ENCODE measurements around the gene GCH1.

Gene GCH1

DNA sequence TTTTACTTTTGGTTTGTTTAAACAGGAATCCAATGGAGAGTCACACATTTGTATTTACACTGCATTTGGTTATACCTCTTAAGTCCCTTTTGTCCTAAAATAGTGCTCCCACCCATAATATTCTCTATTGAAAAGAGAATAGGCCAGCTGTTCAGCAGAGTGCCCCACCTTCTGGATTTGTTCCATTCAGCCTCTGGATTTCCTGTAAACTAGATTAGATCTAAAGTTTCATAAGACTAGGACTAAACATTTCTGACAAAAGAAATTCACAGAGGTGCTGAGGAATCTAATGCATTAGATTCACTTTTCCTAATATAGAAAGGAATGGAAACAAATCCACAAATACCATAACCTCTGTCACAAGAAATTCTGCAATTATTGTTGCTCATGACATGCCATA is 38.1 kb downstream of the GCH1 start:
- DNase-seq = no peak

DNA sequence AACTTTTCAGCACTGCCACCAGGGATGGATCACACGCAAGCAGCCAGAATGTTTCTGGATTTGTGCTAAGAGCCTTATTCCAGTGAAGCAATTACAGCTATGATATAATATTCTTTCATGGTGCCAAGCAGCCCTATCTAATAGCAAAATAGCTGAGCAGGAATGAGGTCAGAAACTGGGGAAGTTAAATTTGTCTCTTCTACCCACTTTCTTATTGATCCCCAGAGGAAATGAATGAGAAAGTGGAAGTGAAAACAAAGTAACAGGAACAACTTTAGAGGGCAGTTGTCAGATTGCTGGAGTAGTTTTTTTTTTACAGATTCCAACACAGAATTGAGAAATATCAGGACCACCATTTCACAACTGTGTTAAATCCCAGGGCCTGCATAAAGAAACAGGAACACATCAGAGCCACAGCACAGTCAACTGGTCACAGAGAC is 44.8 kb downstream of the GCH1 start:
- DNase-seq = no peak

DNA sequence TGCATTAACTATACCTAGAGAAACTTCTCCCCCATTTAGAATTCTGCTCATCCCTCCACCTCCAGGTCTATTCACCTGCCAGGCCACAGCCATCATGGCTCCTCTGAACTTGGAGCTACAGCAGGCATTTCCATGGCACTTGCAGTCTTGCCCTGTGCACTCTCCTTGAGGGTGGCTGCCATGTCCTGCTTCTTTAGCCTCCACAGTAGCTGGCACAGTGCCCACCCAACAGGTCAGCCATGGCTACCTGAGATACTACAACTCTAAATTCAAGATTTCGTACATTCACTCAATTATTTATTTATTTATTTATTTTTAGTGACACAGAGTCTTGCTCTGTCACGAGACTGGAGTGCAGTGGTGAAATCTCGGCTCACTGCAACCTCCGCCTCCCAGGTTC is 46.5 kb downstream of the GCH1 start:
- DNase-seq = no peak

GRCh38 chr14:54854181-54854580 is 48.4 kb downstream of the GCH1 start:
- DNase-seq = no peak

- no peak for DNase-seq
Measured at GRCh38 chr14:54853339-54853738, 49.3 kb downstream of the GCH1 start.

- DNase-seq = no peak
Measured at GRCh38 chr14:54852215-54852614, 50.4 kb downstream of the GCH1 start.

DNA sequence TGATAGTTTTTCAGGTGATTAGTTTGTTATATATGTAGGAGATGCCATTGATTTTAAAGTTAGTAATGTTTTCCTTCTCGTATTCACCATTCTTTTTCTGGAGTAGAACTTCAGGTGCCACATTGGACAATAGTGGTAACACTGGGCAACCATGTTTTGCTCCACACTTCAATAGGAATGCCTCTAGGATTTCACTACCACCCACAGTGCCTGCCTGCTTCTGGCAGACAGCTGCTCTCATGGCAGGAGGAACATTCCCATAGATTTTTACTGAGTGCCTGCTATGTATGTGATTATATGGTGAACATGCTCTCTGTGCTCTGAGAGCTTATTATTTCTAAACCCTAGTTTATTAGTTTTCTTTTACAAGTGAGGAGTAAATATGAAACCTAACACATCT is 53.7 kb downstream of the GCH1 start:
- no peak for DNase-seq

GRCh38 chr14:54845641-54846040 is 57.0 kb downstream of the GCH1 start:
- DNase-seq = no peak

GRCh38 chr14:54844479-54844878 is 58.1 kb downstream of the GCH1 start:
- no peak for DNase-seq

DNA sequence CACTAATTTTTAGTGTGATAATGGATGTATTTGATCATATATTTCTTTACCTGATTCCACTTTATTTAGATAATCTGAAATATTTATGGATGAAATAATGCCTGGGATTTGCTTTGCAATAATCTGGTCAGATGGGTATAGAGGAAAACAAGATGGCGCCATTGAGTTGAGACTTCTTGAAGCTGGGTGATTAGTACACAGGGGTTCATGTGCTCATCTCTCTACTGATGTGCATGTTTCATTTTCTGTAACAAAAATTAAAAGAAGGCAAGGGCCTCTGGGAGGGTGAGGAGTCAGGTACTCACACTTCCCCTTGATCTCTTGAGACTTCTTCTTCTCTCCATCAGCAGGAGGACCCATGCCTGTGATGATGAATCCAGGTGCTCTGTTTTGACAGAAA is 61.8 kb downstream of the GCH1 start:
- DNase-seq = no peak

GRCh38 chr14:54840336-54840735 is 62.3 kb downstream of the GCH1 start:
- DNase-seq = no peak

GRCh38 chr14:54839701-54840119 is 62.9 kb downstream of the GCH1 start:
- DNase-seq = no peak

GRCh38 chr14:54838931-54839512 is 63.6 kb downstream of the GCH1 start:
- no peak for DNase-seq

GRCh38 chr14:54837508-54838149 is 65.0 kb downstream of the GCH1 start:
- no peak for DNase-seq

DNA sequence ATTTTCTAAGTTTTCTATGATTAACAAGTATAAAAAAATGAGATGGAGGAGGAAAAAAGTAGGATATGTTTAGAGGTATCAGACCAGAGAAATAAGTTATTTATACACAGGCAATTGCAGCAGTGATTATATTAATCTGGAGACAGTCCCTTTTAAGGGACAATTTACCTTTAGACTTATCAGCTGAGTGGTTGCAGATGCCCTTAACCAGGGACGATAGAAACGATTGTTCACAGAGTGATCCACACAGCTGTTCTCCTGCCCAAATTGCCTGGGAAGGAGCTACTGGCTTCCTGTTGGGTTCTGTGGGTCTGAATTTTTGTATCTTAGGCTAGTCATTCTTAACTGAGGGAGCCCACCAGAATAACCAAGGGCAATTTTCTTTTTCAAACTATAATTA is 66.4 kb downstream of the GCH1 start:
- DNase-seq = no peak

DNA sequence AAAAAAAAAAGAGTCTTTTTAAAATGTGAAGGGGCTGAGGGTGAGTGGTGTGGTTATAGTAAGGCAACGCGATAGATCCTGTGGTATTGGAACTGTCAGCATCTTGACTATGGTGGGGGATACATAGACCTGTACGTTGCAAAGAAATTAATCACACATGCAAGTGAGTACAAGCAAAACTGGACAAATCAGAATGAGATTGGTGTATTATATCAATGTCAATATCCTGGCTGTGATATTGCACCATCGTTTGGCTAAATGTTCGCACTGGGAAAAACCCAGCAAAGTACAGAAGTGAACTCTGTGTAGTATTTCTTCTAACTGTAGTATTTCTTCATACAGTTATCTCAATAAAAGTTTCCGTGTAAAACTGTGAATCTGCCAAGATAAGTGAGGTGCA is 67.9 kb downstream of the GCH1 start:
- DNase-seq = no peak

- DNase-seq = no peak
Measured at GRCh38 chr14:54834081-54834480, 68.5 kb downstream of the GCH1 start.

GRCh38 chr14:54830650-54831049 is 72.0 kb downstream of the GCH1 start:
- no peak for DNase-seq

GRCh38 chr14:54829486-54830224 is 73.0 kb downstream of the GCH1 start:
- no peak for DNase-seq

DNA sequence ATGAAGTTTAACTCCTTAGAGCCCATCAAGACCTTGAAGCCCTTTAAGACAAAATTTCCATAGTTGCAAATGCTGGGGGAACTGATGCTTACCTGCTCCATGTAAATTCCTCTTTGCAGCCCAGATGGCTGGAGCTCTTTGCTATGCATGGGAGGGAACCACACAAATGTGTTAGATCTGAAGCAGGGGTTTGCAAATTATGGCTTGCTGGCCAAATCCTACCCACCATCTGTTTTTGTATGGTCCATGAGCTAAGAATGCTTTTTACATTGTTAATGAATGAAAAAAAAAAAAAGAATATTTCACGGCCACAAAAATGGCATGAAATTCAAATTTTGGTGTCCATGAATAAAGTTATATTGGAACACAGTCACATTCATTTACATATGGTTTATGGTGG is 74.6 kb downstream of the GCH1 start:
- no peak for DNase-seq

DNA sequence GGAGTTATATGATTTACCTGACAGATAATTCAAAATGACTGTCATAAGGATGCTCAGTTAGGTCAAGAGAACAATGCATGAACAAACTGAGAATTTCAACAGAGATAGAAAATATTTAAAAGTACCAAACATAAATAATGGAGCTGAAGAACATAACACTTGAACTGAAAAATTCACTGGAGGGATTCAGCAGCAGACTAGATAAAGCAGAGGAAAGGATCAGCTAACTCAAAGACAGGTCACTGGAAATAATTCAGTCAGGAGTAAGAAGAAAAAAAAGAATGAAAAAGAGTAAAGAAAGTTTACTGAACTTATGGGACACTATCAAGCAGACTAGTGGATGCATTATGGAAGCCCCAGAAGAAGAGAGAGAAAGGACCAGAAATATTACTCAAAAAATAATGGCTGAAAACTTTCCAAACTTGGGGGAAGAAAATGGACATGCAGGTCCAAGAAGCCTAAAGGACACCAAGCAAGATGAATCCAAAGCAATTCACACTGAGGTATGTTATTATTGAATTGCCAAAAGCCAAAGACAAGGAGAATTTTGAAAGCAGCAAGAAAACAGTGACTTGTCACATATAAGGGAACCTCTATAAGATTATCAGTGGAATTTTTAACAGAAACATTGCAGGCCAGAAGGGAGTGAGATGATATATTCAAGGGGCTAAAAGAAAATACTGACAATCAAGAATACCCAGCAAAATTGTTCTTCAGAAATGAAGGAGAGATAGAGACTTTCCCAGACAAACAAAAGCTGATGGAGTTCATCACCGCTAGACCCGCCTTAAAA is 78.7 kb downstream of the GCH1 start:
- no peak for DNase-seq

- DNase-seq = no peak
Measured at GRCh38 chr14:54822685-54823084, 79.9 kb downstream of the GCH1 start.

Measured in stimulated activated naive CD4-positive, alpha-beta T cell (primary cell).